GM21447 (cell line): Measurements from ENCODE around the gene TRIM66.

Experiments
- ATAC-seq: cut with Tn5 transposase; IDR thresholded peaks from one replicate; pipeline ENCODE4 v1.9.1; 2021; ENCODE audit not compliant: unreplicated experiment

Gene TRIM66

DNA sequence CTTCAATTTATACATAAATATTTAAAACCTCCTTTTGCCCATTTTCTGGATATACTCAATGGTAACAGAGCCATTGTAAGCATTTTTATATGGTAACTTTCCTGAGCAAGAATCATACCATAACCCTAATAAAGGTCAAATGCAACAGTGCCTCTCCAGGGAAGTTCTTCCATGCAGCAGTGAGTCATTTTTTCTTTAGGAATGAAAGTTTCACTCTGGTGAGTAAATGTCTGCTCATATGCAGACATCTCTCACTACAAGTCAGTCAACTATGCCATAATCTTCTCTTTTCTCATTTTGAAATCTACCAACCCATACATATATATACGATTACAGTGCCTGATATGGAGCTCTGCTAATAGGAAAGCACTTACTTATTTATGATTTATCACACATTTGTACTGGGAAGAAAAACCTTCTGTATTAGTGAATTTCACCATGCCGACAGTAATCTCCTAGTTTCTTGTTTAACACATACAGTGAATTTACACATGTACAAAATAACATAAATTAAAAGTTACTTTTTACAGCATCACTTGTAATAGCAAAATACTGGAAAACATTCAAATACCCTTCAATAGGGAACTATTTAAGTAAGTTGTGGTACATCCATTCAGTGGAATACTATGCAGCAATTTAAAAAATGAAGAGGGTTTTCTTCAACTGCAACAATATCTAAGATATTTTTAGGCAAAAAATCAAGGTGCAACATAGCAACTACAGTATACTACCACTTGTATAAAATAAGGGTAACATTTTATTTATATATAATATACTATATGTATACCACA is 104.5 kb downstream of the TRIM66 start:
- no peak for ATAC-seq

DNA sequence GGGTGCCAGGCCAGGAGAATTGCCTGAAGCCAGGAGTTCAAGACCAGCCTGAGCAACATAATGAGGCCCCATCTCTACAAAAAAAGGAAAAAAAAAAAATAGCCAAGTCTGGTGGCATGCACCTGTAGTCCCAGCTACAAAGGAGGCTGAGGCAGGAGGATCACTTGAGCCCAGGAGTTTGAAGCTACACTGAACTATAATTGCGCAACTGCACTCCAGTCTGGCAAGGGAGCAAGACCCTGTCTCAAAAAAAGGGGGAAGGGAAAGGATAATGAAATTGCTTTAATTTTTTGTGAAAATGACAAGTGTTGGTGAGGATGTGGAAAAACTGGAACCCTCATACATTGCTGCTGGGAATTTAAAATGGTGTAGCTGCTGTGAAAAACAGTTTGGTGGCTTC is 107.7 kb downstream of the TRIM66 start:
- no peak for ATAC-seq

DNA sequence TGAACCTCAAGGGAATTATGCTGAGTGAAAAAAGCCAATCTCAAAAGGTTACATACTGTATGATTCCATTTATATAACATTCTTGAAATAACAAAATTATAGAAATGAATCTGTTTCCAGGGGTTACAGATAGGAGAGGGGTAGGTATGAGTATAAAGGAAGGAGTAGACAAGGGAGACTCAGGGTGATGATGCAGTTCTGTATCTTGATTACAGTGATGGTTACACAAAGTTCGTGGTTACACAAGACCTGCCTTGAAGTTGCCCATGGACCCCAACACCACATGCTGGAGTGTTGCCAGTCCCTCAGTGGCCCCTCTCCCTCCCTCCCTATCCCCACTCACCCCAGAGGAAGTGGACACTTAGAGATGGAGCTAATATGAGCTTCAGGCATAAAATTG is 108.7 kb downstream of the TRIM66 start:
- ATAC-seq = no peak

DNA sequence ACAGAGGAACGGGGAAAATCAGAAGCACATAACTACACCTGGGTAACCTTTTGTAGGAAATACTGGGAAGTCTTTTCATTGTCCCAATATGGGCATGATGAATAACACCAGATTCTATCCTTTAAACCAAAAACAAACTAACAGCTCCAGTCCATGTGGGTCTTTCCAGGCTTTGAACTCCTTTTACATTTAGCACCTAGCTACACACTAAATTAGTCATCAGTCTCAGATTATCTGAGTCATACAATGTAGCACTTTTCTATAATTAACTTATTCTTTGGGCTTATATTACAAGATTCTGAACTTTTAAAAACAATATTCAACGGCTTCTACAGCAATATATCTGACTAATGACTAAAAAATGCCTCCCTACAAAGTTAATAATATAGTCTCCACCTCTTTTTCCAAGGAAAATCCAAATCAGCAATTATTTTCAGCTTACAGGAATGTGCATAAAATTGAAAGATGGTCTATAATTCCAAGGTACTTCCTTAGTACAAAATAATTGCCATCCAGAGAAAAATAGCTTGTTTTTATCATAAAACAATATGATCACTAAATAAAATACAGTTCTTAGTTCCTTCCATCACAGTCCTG is 114.8 kb downstream of the TRIM66 start:
- ATAC-seq = peak; percentile 56

DNA sequence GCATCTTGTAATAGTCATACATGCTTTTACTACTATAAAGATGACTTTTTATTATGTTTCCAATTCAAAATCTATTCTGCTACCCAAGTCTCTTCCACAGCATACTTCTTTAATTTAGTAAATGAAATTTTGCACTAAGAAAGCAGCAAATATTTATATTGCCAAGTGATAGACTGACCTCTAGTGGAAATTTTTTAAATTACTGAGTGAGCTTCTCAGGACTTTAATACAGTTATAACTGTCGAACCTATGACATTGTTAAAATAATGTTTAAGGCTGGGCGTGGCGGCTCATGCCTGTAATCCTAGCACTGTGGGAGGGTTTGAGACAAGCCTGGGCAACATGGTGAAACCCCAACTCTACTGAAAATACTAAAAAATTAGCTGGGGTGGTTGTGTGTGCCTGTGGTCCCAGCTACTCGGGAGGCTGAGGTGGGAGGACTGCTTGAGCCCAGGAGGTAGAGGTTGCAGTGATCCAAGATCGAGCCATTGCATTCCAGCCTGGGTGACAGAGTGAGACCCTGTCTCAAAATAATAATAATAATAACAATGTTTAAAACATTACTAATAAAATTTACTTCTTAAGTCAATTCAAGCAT is 115.8 kb downstream of the TRIM66 start:
- ATAC-seq = peak; percentile 64

DNA sequence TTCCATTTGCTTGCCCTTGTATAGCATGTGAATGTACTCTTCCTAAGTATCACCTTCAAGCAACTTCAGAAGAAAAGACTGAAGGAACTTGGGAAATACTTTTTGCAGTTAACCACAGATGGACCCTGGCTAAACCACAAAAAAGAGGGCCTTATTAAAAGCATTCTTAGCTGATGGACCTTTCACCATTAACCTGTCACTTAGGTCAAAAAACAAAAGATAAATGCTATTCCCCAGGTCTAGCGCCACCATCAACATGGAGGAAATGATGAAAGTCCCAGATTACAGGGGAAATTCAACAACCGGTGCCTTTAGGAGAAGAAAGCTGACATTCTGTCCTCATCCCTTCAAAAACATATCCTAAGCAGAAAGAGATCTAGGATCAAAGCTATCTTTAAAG is 117.9 kb downstream of the TRIM66 start:
- no peak for ATAC-seq
